ENCODE data around the gene CEP350. TPM values are rescaled to one million over a fixed set of nuclear protein-coding genes. Genes with fewer than 3 reads are reported as not detected.

CEP350 gene
- polyA plus RNA-seq, 3 donors: 6.7 to 19.8 (median 9.0) TPM

GRCh38 chr1:180053594-180054567, 99.3 kb downstream of the CEP350 start:
- no peaks in the 10 kb centered on the region for H3K27me3 Mint-ChIP-seq (ENCODE audit: low read depth in 3 of 3)
- Histone ChIP-seq H4K20me1 (ENCODE audit: insufficient read depth, low read length) (peaks cover 4% of the 10 kb centered on the region), H3K4me1 (ENCODE audit: control insufficient read depth in 1 of 2, insufficient read depth in 2 of 2, low read length in 2 of 2) (no peaks in the 10 kb centered on the region), H3K36me3 (replicated peaks in 1 of 2; ENCODE audit: control insufficient read depth in 1 of 2, insufficient read depth in 2 of 2, low read length in 2 of 2) (peaks cover 80 to 98% of the 10 kb centered on the region in 2 donors), H3K27me3 (ENCODE audit: control insufficient read depth in 2 of 2, insufficient read depth in 2 of 2, low read length in 2 of 2) (no peaks in the 10 kb centered on the region), H3K79me2 (ENCODE audit: insufficient read depth, low read length) (no peaks in the 10 kb centered on the region), H3K9ac (ENCODE audit: insufficient read depth, low read length, poor library complexity, severe bottlenecking) (no peak overlapping the region), H3K9me3 (replicated peaks in 1 of 2; ENCODE audit: control insufficient read depth in 1 of 2, insufficient read depth in 1 of 2, low read length in 2 of 2) (no peaks in the 10 kb centered on the region), H3K27ac (ENCODE audit: low read depth in 1 of 2, low read length in 2 of 2) (peak overlapping the region in 1 of 2 donors; percentile 54), H3K4me3 (replicated peaks in 1 of 3; ENCODE audit: low read depth in 2 of 3, low read length in 3 of 3) (no peak overlapping the region), H2AFZ (ENCODE audit: insufficient read depth, low read depth, low read length, poor library complexity, severe bottlenecking) (no peak overlapping the region), H3K4me2 (replicated peaks; ENCODE audit: extremely low read depth, low read length, poor library complexity, severe bottlenecking) (no peak overlapping the region)
- DNase-seq: no peak
- H3K4me3 Mint-ChIP-seq: no peak overlapping the region
- intact Hi-C loops (cut with micrococcal nuclease): no loop called here
- peak overlapping the region in 2 of 7 donors; percentile 21 to 30 for H3K27ac Mint-ChIP-seq
- peaks cover 71 to 83% of the 10 kb centered on the region in 2 donors for H3K36me3 Mint-ChIP-seq
- H3K4me1 Mint-ChIP-seq: no peaks in the 10 kb centered on the region
- WGBS (ENCODE audit: insufficient coverage): 91% methylated on average over 4 of the region's 10 CpGs
- H3K9me3 Mint-ChIP-seq: no peaks in the 10 kb centered on the region
- TF ChIP-seq CTCF (IDR thresholded peaks at IDR 0.05): no peak

GRCh38 chr1:180057883-180058396, 103.3 kb downstream of the CEP350 start:
- Histone ChIP-seq H3K79me2 (ENCODE audit: insufficient read depth, low read length) (no peaks in the 10 kb centered on the region), H3K9me3 (replicated peaks in 1 of 2; ENCODE audit: control insufficient read depth in 1 of 2, insufficient read depth in 1 of 2, low read length in 2 of 2) (no peaks in the 10 kb centered on the region), H4K20me1 (ENCODE audit: insufficient read depth, low read length) (peaks cover 4% of the 10 kb centered on the region), H2AFZ (ENCODE audit: insufficient read depth, low read depth, low read length, poor library complexity, severe bottlenecking) (no peak overlapping the region), H3K36me3 (replicated peaks in 1 of 2; ENCODE audit: control insufficient read depth in 1 of 2, insufficient read depth in 2 of 2, low read length in 2 of 2) (peaks cover 72 to 92% of the 10 kb centered on the region in 2 donors), H3K9ac (ENCODE audit: insufficient read depth, low read length, poor library complexity, severe bottlenecking) (no peak overlapping the region), H3K27me3 (ENCODE audit: control insufficient read depth in 2 of 2, insufficient read depth in 2 of 2, low read length in 2 of 2) (no peaks in the 10 kb centered on the region), H3K4me1 (ENCODE audit: control insufficient read depth in 1 of 2, insufficient read depth in 2 of 2, low read length in 2 of 2) (no peaks in the 10 kb centered on the region), H3K27ac (ENCODE audit: low read depth in 1 of 2, low read length in 2 of 2) (no peak overlapping the region), H3K4me3 (replicated peaks in 1 of 3; ENCODE audit: low read depth in 2 of 3, low read length in 3 of 3) (no peak overlapping the region), H3K4me2 (replicated peaks; ENCODE audit: extremely low read depth, low read length, poor library complexity, severe bottlenecking) (no peak overlapping the region)
- Mint-ChIP-seq H3K27me3 (ENCODE audit: low read depth in 3 of 3) (no peaks in the 10 kb centered on the region), H3K4me3 (no peak overlapping the region), H3K9me3 (no peaks in the 10 kb centered on the region), H3K27ac (no peak overlapping the region), H3K4me1 (no peaks in the 10 kb centered on the region), H3K36me3 (peaks cover 60 to 73% of the 10 kb centered on the region in 2 donors)
- TF ChIP-seq CTCF (IDR thresholded peaks at IDR 0.05): no peak
- intact Hi-C loops (cut with micrococcal nuclease): no loop called here
- no peak for DNase-seq

All from CD14-positive monocyte (primary cell).